Measurements from ENCODE around the gene DGKQ. TPM values are rescaled to one million over a fixed set of nuclear protein-coding genes. Genes with fewer than 3 reads are reported as not detected.

DGKQ gene
- total and polyA plus RNA-seq, 2 experiments from 2014 or later, result 4.0 to 22.4 TPM

DNA sequence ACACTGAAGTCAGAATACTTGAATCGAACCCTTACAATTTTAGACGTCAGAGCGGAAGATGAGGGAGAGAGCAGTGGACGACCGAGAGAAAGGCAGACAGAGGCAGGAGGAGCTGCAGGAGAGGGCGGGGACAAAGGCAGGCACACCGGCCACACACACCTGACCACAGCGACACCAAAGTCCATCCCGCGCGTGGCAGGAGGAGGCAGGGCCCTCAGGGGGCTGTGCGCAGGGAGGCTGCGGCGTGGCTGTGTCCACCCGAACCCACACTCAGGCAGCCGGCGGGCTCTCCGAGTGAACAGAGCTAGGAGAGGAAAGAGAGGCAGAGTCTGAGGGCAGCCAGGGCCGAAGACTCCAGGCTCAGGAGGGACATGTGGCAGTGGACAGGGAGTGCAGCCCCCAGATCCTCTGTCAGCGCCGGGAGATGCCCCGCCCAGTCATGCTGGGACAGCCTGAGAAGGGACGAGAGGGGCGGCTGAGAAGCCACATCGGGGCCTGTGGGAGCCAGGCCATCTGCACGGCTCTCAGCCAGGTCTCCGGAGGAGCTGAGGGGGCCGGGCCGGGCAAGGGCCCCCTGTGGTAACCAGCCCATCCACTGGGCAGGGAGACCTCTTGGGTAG lies 61.4 kb downstream of the DGKQ start:
- Mint-ChIP-seq H3K27me3 (ENCODE audit: insufficient read depth, low read depth, poor library complexity) (peaks cover 14% of the 10 kb centered on the region), H3K27ac (no peak overlapping the region), H3K9me3 (no peaks in the 10 kb centered on the region), H3K4me3 (no peak overlapping the region; the same call in 2 of the 3 replicates), H3K36me3 (ENCODE audit: low read depth) (peaks cover 8% of the 10 kb centered on the region; the same call in 2 of the 3 replicates), H3K4me1 (peaks cover 9% of the 10 kb centered on the region)
- H3K36me3 ChIP-seq (ENCODE audit: insufficient read depth), result no peaks in the 10 kb centered on the region
- H3K4me2 ChIP-seq, result no peak overlapping the region
- peaks cover 16% of the 10 kb centered on the region; the same call in 1 of the 2 replicates for H4K20me1 ChIP-seq (replicated peaks; ENCODE audit: insufficient read depth)
- ATAC-seq (peak; percentile 47), DNase-seq (ENCODE audit: low spot score) (no peak)
- H3K9me2 ChIP-seq (ENCODE audit: insufficient read depth), result no peaks in the 10 kb centered on the region
- H3K27me3 ChIP-seq (ENCODE audit: insufficient read depth), result no peaks in the 10 kb centered on the region
- H3F3A ChIP-seq (replicated peaks; ENCODE audit: low read depth), result 0 out of 2 replicates have a peak, but pooled peaks cover 3% of the 10 kb centered on the region
- H3K27ac ChIP-seq (ENCODE audit: low read depth), result no peak overlapping the region
- no peaks in the 10 kb centered on the region for H3K4me1 ChIP-seq (ENCODE audit: insufficient read depth)
- no peak overlapping the region for H3K4me3 ChIP-seq
- no peak overlapping the region for H2AFZ ChIP-seq
- H3K79me2 ChIP-seq (replicated peaks; ENCODE audit: insufficient read depth), result peaks cover 32% of the 10 kb centered on the region
- TF ChIP-seq, protein P1, sequence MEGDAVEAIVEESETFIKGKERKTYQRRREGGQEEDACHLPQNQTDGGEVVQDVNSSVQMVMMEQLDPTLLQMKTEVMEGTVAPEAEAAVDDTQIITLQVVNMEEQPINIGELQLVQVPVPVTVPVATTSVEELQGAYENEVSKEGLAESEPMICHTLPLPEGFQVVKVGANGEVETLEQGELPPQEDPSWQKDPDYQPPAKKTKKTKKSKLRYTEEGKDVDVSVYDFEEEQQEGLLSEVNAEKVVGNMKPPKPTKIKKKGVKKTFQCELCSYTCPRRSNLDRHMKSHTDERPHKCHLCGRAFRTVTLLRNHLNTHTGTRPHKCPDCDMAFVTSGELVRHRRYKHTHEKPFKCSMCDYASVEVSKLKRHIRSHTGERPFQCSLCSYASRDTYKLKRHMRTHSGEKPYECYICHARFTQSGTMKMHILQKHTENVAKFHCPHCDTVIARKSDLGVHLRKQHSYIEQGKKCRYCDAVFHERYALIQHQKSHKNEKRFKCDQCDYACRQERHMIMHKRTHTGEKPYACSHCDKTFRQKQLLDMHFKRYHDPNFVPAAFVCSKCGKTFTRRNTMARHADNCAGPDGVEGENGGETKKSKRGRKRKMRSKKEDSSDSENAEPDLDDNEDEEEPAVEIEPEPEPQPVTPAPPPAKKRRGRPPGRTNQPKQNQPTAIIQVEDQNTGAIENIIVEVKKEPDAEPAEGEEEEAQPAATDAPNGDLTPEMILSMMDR (conservative IDR thresholded peaks at IDR 0.05; ENCODE audit: low read depth in 2 of 2), result no peak
- no peak for TF ChIP-seq ZNF331 (CRISPR knock-in tag; IDR thresholded peaks at IDR 0.05; ENCODE audit: low read depth)
- TF ChIP-seq, protein P2, sequence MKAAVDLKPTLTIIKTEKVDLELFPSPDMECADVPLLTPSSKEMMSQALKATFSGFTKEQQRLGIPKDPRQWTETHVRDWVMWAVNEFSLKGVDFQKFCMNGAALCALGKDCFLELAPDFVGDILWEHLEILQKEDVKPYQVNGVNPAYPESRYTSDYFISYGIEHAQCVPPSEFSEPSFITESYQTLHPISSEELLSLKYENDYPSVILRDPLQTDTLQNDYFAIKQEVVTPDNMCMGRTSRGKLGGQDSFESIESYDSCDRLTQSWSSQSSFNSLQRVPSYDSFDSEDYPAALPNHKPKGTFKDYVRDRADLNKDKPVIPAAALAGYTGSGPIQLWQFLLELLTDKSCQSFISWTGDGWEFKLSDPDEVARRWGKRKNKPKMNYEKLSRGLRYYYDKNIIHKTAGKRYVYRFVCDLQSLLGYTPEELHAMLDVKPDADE (IDR thresholded peaks at IDR 0.05), result no peak

DNA sequence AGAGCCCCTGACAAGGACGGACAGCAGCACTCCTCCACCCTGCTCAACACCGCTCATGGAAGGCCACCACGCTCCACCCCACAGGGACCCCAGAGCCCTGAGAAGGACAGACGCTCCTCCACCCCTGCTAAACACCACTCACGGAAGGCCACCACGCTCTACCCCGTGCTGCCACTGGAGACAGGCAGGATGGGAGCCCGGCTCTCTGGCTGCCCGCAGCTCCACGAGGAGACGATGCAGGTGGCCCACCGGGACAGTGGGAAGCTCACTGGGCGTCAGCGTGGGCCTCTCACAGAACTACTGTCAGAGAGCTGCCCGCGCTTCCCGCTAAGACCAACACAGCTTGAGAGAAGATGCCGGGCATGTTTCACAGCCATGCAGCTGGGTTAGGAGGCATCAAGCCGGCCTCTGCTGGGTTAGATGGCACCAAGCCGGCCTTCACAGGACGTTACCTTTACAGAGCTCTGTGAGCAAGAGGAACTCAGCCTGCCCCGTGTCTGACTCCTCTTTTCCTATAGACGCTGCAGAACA lies 62.1 kb downstream of the DGKQ start:
- no peak overlapping the region for H3K27ac ChIP-seq (ENCODE audit: low read depth)
- peaks cover 9% of the 10 kb centered on the region; the same call in 1 of the 2 replicates for H4K20me1 ChIP-seq (replicated peaks; ENCODE audit: insufficient read depth)
- no peak overlapping the region for H3K27ac Mint-ChIP-seq
- H3K9me2 ChIP-seq (ENCODE audit: insufficient read depth), result no peaks in the 10 kb centered on the region
- 0 out of 2 replicates have a peak, but pooled peaks cover 3% of the 10 kb centered on the region for H3F3A ChIP-seq (replicated peaks; ENCODE audit: low read depth)
- H3K27me3 ChIP-seq (ENCODE audit: insufficient read depth), result no peaks in the 10 kb centered on the region
- no peak overlapping the region for H2AFZ ChIP-seq
- no peak overlapping the region for H3K4me3 ChIP-seq
- DNase-seq (ENCODE audit: low spot score), result no peak
- H3K4me2 ChIP-seq, result no peak overlapping the region
- ATAC-seq, result no peak
- peaks cover 9% of the 10 kb centered on the region for H3K4me1 Mint-ChIP-seq
- H3K79me2 ChIP-seq (replicated peaks; ENCODE audit: insufficient read depth), result peaks cover 25% of the 10 kb centered on the region
- no peak overlapping the region for H3K4me3 Mint-ChIP-seq
- no peaks in the 10 kb centered on the region; the same call in 2 of the 3 replicates for H3K9me3 Mint-ChIP-seq
- H3K36me3 ChIP-seq (ENCODE audit: insufficient read depth), result no peaks in the 10 kb centered on the region
- peaks cover 18% of the 10 kb centered on the region for H3K27me3 Mint-ChIP-seq (ENCODE audit: insufficient read depth, low read depth, poor library complexity)
- no peaks in the 10 kb centered on the region for H3K4me1 ChIP-seq (ENCODE audit: insufficient read depth)
- peaks cover 13% of the 10 kb centered on the region for H3K36me3 Mint-ChIP-seq (ENCODE audit: low read depth)
- TF ChIP-seq, protein P1 (conservative IDR thresholded peaks at IDR 0.05; ENCODE audit: low read depth in 2 of 2), result no peak
- TF ChIP-seq EZH2phosphoT487 (IDR thresholded peaks at IDR 0.05; ENCODE audit: unreplicated experiment), result no peak
- TF ChIP-seq EZH2 (IDR thresholded peaks at IDR 0.05; ENCODE audit: low read depth, unreplicated experiment), result no peak
- TF ChIP-seq, protein P2 (IDR thresholded peaks at IDR 0.05), result no peak
- no peak for TF ChIP-seq ZNF331 (CRISPR knock-in tag; IDR thresholded peaks at IDR 0.05; ENCODE audit: low read depth)
- TF ChIP-seq NANOG (IDR thresholded peaks at IDR 0.05; ENCODE audit: borderline replicate concordance), result no peak
- no peak for TF ChIP-seq JUNB (IDR thresholded peaks at IDR 0.05; ENCODE audit: unreplicated experiment)

Data from GM23338 (cell line).